A673 (cell line): ENCODE data around the gene APAF1.

ENCODE experiments used
- CTCF ChIP-seq: fragments of 300-800, 200-600 bp; sonication (generic); conservative IDR thresholded peaks from 2 replicates; pipeline ENCODE4 v1.5.1; 2017; ENCODE audit warnings: low read depth, mild to moderate bottlenecking, antibody characterized with exemption, low read length, moderate library complexity, mixed read lengths
- EZH2 ChIP-seq: fragments of 200-600 bp; sonication (generic); IDR thresholded peaks from 2 replicates; pipeline ENCODE4 v1.6.1; 2017; ENCODE audit warnings: borderline replicate concordance, low read depth, mild to moderate bottlenecking, mixed read lengths, antibody characterized with exemption, low read length; ENCODE audit not compliant: poor library complexity, severe bottlenecking

GRCh38 chr12:98610596-98610995 lies 34.5 kb upstream of the APAF1 start:
- TF ChIP-seq CTCF (no peak), EZH2 (no peak)
